ENCODE data around the gene CDK1.
"Not testable (repeated sequence)": the region's sequence is repeated elsewhere in the genome, so short reads cannot be mapped to it uniquely, and the experiment has no call there.

The CDK1 gene

DNA sequence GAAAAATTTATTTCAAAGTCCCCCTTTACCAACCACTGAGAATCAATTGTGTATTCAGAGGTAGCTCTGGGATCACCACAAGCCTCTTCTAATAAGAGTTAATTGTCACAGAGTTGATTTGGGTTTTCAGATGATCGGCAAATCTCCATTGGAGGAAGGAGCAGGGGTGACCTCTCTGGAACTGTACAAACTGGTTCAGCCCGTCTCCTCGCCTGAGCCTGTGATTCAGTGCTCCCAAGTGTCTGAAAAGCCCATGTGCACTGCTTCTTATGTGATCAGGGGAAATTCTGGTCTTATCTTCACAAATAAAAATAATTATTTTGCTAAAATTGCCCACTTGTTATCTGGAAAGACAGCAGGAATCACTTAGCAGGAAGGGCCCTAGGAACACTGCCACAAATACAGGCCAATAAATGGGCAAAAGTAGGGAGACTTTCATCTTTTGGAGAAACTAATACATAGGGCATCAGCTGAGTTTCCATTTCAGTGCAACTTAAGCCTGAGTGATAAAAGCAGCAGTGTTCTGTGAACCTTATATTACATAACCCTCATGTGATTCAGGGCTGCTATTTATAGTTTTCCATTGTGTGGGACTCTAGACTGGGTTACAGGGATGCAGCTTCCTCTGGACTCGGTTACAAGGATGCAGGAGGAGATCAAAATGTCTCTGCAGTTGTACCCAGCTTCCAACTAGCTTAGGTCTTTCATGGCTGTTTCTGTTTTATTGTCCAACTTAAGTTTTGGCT is 32.3 kb downstream of the CDK1 start:
- in situ Hi-C loops (cut with MboI; ENCODE audit: low sequenced_read_pairs) = no loop called here

DNA sequence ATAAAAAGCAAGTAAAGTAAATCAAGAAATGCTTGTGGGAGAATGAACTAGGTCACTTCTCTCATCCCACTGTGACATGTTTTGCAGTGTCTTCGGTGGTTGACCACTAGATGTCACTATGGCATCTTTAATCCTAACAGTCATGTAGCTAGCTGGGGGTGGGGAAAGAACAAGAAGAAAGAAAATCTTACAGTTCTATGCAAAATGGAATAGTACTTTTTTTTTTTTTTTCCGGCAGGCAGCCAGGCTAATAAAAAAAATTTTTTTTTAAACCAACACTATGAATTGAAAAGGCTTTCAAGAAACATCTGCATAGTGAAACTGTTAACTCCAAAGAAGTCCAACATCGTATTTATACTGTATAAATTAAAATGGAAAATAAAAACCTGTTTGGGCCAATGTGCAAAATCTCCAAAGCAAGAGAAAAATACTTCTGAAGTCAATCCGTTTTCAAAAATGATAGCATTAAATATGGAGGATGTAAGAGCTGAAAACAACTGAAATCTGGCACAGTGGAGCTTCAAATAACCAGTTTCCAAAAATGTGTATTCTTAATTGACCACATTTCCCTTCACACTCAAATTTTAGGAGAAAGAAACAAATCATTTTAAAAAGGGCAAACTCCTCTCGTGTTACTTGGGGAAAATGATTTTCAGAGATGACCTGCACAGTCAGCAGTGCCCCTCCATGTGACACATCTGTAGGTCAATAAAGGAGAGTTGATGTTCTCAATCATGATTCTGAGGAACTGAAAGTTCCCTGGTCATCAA is 38.5 kb downstream of the CDK1 start:
- in situ Hi-C loops (cut with MboI; ENCODE audit: low sequenced_read_pairs) = no loop called here

DNA sequence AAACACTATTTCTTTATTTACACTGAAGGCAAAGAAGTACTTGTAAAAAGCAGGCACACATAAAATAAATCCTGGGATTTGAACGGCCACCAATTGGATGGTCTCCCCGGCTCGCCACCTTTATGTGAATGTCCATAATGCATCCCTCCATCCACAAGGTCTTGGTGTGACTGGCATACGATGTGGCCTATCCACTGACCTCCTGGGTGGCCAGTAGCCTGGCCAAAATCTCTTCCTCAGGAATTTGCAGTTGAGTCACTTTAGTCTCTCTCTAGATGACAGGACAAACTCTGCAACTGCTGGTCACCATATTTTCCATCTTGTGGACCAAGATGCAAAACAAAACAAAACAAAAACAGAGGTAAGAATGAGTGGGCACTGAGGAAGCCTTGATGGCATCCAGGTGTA is 39.1 kb downstream of the CDK1 start:
- in situ Hi-C loops (cut with MboI; ENCODE audit: low sequenced_read_pairs) = no loop called here

DNA sequence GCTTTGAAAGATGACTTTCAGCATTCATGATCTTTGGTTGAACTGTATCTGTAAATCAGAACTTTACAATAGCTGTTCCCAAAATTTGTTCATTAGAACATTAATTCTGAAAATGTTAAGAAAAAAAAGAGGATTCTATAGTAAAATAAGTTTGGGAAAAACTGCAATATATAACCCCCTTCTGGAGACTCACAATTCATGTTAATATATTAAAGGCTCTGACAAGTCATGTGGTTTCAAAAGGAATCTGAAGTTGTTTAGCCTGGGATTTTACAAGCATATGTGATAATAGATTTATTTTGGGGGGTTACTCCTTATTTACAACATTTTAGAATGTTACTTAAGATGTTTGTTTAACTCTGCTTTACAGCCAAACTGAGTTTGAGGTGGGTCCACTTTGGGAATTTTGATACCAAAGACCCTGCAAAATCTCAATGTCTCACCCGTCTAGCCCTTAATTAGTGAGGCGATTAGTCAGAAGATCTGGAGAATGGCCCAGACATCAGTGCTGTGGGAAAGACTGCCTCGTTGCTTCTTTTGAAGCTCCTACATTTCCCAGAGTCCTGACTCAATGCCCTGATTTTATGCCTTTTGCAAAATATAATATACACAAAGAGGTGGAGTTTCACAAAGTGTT is 40.0 kb downstream of the CDK1 start:
- in situ Hi-C loops (cut with MboI; ENCODE audit: low sequenced_read_pairs) = no loop called here

DNA sequence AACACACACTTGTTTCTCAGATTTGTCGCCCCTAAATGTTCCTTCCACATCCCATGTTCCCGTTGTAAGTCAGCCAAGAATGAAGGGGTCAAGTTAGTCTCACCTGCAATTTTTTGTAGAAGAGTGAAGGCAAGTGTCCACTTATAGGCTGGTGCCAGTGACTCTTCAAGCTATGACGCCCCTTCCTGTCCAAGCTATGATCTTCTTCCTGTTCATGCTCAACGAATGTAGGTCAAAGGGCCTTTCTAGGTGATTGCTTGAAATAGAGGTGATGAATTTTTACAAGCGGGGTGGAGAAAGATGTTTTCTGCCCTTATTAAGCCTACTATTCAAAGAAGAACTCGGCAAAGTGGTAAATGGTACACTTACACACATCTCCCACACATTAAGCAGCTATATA is 41.0 kb downstream of the CDK1 start:
- in situ Hi-C loops (cut with MboI; ENCODE audit: low sequenced_read_pairs) = no loop called here

DNA sequence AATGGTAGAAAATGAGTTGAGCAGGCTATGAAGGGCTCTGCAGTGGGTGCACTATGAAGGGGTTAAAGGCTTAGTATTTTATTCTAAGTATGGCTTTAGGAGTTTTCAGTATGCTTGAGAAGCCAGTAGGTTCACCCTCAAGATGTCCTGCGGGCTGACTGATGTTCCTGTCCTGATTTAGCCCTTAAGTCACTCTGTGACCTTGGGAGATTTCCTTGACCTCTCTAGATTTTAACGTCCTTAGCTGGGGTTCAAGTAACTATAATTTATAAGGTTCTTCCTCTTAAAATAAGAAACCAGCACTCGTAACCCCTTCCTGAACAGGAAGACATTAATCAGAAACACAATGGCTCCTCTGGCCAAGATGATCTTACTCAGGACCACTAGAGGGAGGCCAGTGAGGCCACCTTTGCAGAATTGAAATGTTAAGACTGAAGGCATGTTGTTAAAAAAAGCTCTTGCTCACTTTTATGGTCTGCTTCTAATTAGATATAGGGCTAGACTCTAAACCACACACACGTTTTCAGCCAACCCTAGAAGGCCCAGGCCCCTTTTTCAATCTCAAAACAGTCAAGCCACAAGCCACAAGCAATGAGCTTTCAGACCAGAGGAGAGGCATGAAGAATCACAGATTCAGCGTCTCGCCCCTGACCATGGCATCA is 41.9 kb downstream of the CDK1 start:
- in situ Hi-C loops (cut with MboI; ENCODE audit: low sequenced_read_pairs) = no loop called here

DNA sequence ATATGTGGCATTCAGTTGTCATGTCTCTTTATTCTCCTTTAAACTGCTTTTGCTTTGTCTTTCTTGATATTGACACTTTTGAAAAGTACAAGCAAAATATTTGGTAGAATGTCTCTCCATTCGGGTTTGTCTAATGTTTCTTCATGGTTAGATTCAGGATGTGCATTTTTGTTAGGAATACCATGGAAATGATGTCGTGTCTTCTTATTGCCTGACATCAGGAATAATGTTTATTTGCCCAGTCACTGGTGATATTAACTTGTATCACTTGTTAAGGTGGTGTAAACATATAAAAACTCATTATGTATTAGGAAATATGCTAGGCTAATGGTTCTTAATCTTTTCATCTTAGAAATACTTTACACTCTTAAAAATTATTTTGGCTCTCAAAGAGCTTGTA is 43.4 kb downstream of the CDK1 start:
- in situ Hi-C loops (cut with MboI; ENCODE audit: low sequenced_read_pairs) = no loop called here

DNA sequence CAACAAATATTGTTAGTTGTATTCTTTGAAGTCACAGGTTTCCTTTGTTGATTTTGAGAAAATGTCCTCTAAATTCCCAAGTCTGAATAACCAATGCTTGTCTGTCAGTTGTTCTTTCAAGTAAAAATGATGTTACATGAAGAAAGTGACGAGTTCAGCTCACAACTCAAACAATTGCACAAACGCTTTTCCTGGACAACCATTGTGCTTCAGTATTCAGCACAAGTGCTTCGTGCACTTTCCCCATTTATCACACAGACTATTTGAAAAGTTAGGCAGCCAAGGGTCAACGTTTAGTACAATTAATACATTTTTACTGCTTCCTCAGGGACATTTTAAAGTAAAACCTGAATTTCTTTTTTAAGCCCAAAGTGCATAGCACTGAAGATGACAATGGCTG is 44.5 kb downstream of the CDK1 start:
- in situ Hi-C loops (cut with MboI; ENCODE audit: low sequenced_read_pairs) = no loop called here

DNA sequence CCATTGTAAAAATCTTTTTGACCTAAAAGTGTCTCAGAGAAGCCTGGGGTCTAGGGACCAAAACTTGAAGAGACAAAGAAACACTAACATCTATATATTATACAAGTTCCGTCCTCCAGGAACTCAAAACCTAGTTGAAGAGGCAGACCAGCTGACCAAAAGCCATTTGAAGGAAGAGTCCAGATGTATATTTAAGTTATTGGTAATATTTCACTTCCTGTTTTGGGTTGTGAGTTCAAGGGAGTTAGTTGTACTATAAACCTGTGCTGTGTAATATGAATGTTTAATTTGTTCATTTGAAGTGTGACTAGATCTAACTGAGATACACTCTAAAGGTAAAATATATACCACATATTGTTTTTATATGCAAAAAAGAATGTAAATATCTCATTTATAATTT is 45.0 kb downstream of the CDK1 start:
- in situ Hi-C loops (cut with MboI; ENCODE audit: low sequenced_read_pairs) = no loop called here

DNA sequence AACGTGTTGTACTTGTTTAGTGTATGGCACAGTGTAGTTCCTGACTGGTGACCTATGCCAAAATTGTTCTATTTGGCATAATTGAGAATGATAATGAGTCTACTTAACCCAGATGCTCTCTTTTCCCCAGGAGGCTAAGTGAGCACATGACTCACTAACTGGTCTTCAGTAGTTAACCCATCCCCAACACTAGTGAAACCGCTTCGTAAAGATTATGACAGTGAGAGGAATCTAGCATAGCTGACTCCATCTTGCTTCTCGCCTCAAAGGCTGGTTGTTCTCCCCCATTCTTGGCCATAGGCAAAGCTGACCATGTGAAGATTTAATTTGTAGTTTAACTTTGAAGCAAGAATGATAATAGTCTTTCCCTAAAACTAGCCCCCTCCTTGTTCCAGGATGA is 47.2 kb downstream of the CDK1 start:
- in situ Hi-C loops (cut with MboI; ENCODE audit: low sequenced_read_pairs) = no loop called here

DNA sequence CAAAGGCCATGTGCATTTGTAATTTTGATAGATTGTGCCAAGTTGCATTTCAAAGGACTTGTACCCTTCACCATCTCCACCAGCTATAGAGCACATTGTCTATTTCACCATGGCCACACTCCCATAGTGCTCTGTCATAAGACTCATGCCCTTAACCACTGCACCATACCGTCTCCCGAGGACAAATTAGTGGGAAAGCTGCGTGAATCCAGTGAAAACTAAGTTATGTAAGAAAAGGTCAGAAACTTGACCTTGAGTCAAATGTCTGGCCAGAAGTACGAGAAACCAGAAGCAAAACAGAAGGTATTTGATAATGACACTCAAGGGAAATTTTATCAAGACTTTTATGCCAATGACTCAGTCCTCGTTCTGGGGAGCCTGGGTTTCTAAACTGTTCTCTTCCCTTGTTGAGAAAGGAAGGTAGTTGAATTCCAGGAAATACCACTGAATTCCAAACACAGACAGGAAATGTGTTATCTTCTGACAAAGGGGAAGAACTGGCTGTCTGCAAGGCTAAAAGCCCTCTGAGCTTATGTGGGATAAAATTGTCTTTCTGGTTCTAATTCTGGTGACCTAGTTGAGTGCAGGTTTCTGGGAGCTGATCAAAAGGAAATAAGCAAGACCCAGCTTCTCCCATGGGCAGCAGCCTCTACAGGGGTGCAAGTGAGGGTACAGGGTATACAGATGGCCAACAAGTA is 49.7 kb downstream of the CDK1 start:
- in situ Hi-C loops (cut with MboI; ENCODE audit: low sequenced_read_pairs) = no loop called here

DNA sequence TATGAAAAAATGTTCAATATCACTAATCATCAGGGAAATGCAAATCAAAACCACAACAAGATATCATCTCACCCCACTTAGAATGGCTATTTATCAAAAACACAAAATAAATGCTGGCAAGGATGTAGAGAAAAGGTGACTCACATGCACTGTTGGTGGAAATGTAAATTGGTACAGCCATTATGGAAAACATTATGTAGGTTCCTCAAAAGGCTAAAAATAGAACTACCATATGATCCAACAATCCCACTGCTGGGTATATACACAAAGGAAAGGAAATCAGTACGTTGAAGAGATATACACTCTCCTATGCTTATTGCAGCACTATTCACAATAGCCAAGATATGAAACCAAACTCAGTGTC is 50.2 kb downstream of the CDK1 start:
- in situ Hi-C loops (cut with MboI; ENCODE audit: low sequenced_read_pairs) = no loop called here

DNA sequence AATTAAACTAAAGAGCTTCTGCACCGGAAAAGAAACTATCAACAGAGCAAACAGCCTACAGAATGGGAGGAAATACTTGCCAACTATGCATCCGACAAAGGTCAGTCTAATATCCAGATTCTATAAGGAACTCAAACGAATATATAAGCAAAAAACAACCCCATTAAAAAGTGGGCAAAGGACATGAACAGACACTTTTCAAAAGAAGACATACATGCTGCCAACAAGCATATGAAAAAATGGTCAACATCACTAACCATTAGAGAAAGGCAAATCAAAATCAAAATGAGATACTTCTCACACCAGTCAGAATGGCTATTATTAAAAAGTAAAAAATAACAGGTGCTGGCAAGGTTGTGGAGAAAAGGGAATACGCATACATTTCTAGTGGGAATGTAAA is 53.9 kb downstream of the CDK1 start:
- in situ Hi-C loops (cut with MboI; ENCODE audit: low sequenced_read_pairs) = not testable (repeated sequence)

DNA sequence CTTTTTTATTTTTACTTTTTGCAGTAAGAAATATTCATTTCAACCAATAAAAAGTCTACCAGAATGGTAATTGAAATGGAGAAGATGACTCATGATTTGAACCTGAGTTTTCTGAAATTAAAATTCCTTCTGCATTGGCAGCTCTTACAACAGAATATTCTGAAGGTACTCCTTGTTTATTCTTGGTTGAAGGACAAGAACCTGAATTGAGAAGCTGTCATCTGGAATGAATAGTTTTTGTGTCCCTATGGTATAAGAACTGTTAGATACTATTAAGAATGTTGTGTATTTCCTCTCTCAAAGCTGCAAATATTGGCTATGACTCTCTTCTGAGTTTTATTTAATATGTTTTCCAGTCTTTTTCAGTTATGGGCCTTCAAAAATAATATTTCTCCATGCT is 56.1 kb downstream of the CDK1 start:
- in situ Hi-C loops (cut with MboI; ENCODE audit: low sequenced_read_pairs) = no loop called here

DNA sequence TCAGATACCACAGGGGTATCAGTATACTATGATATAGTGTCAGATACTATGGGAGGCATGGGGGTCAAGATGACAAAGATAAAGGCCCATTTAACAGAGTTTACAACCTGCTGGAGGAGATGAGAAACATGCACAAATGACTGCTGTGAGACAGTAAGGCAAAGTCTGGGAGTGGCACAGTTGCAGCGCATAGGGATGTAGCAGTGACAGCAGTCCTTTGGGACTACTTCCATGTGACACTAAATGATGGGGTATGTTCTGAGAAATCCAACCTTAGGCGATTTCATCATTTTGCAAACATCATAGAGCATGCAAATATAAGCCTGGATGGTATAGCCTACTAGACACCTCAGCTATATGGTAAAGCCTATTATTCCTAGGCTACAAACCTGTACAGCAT is 56.8 kb downstream of the CDK1 start:
- in situ Hi-C loops (cut with MboI; ENCODE audit: low sequenced_read_pairs) = no loop called here

DNA sequence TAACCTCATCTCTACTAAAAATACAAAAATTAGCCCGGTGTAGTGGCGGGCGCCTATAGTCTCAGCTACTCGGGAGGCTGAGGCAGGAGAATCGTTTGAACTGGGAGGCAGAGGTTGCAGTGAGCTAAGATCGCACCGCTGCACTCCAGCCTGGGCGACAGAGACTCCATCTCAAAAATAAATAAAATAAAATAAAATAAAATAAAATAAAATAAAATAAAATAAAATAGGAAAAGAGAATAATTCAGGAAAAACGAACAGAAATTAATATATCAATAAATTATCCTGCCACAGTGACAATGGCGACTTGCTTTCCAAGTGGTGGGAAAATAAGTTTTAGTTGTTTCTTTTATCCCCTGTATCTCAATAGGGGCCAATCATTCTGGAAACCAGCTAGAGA is 62.9 kb downstream of the CDK1 start:
- in situ Hi-C loops (cut with MboI; ENCODE audit: low sequenced_read_pairs) = not testable (repeated sequence)

DNA sequence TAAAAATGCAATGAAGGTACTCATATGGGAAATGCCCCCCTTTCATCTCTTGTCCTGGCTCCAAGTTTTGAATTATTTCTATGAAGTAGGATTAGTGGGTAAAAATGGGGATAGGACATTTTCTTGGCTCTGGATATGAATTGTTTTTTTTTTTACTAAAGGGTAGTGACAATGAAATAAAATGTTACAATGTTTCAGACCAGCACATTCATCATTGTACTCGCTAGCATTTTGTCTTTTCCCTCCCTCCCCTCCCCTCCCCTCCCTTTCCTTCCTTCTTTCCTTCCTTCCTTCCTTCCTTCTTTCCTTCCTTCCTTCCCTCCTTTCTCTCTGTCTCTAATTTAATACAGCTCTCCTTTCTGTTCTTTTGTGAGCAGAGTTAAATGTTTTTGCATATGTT is 64.4 kb downstream of the CDK1 start:
- in situ Hi-C loops (cut with MboI; ENCODE audit: low sequenced_read_pairs) = no loop called here
